ENCODE data around the gene GADD45A.
"Not testable (repeated sequence)": the region's sequence is repeated elsewhere in the genome, so short reads cannot be mapped to it uniquely, and the experiment has no call there.

The GADD45A gene

GRCh38 chr1:67721650-67722291, 36.8 kb downstream of the GADD45A start:
- no peak for DNase-seq (ENCODE audit: low spot score)

- no peak for DNase-seq (ENCODE audit: low spot score)
Measured at GRCh38 chr1:67722292-67722944, 37.4 kb downstream of the GADD45A start.

GRCh38 chr1:67723126-67723525, 38.1 kb downstream of the GADD45A start:
- DNase-seq (ENCODE audit: low spot score), result no peak

- no peak for DNase-seq (ENCODE audit: low spot score)
Measured at GRCh38 chr1:67723620-67724019, 38.6 kb downstream of the GADD45A start.

GRCh38 chr1:67724928-67725560, 40.0 kb downstream of the GADD45A start:
- no peak for DNase-seq (ENCODE audit: low spot score)

- DNase-seq (ENCODE audit: low spot score), result no peak
Measured at GRCh38 chr1:67726224-67726623, 41.2 kb downstream of the GADD45A start.

- no peak for DNase-seq (ENCODE audit: low spot score)
Measured at GRCh38 chr1:67729872-67730271, 44.9 kb downstream of the GADD45A start.

- not testable (repeated sequence) for DNase-seq (ENCODE audit: low spot score)
Measured at GRCh38 chr1:67730312-67730711, 45.3 kb downstream of the GADD45A start.

- DNase-seq (ENCODE audit: low spot score), result no peak
Measured at GRCh38 chr1:67731322-67731721, 46.3 kb downstream of the GADD45A start.

- DNase-seq (ENCODE audit: low spot score), result no peak
Measured at GRCh38 chr1:67732750-67733151, 47.8 kb downstream of the GADD45A start.

GRCh38 chr1:67733681-67734322, 48.8 kb downstream of the GADD45A start:
- no peak for DNase-seq (ENCODE audit: low spot score)

- no peak for DNase-seq (ENCODE audit: low spot score)
Measured at GRCh38 chr1:67734323-67734690, 49.3 kb downstream of the GADD45A start.

- DNase-seq (ENCODE audit: low spot score), result no peak
Measured at GRCh38 chr1:67735206-67735605, 50.2 kb downstream of the GADD45A start.

- no peak for DNase-seq (ENCODE audit: low spot score)
Measured at GRCh38 chr1:67735806-67736627, 51.0 kb downstream of the GADD45A start.

GRCh38 chr1:67736750-67737149, 51.7 kb downstream of the GADD45A start:
- DNase-seq (ENCODE audit: low spot score), result no peak

GRCh38 chr1:67737875-67738274, 52.9 kb downstream of the GADD45A start:
- no peak for DNase-seq (ENCODE audit: low spot score)

Data from ecto neural progenitor cell (in vitro differentiated cells).